Progenitor cell of endocrine pancreas (in vitro differentiated cells): Measurements from ENCODE around the gene KBTBD13. TPM values are rescaled to one million over a fixed set of nuclear protein-coding genes. Genes with fewer than 3 reads are reported as not detected.

Experiments
- DNase-seq: peaks from one replicate; pipeline ENCODE4 v3.0.0; 2021; ENCODE audit warnings: low spot score; ENCODE audit not compliant: unreplicated experiment
- H3K27ac Mint-ChIP-seq: 2 replicates; pipeline ENCODE4 v1.8.0; 2021; ENCODE audit warnings: mild to moderate bottlenecking, moderate library complexity, mixed read lengths
- H3K27me3 Mint-ChIP-seq: 2 replicates; pipeline ENCODE4 v1.8.0; 2021; ENCODE audit warnings: mixed read lengths
- H3K36me3 Mint-ChIP-seq: 2 replicates; pipeline ENCODE4 v1.8.0; 2022; ENCODE audit warnings: mixed read lengths; ENCODE audit not compliant: insufficient read depth
- H3K4me1 Mint-ChIP-seq: 2 replicates; pipeline ENCODE4 v1.8.0; 2021; ENCODE audit warnings: low read depth, mixed read lengths
- H3K4me3 Mint-ChIP-seq: 2 replicates; pipeline ENCODE4 v1.8.0; 2021; ENCODE audit warnings: low read depth, mild to moderate bottlenecking, moderate library complexity, mixed read lengths
- H3K9me3 Mint-ChIP-seq: 2 replicates; pipeline ENCODE4 v1.8.0; 2021; ENCODE audit warnings: low read depth, mixed read lengths
- CTCF ChIP-seq: fragments of 200-600 bp; sonication (generic); IDR thresholded peaks from one replicate; pipeline ENCODE4 v1.5.0; 2021; ENCODE audit warnings: antibody characterized with exemption, mild to moderate bottlenecking; ENCODE audit not compliant: unreplicated experiment
- total RNA-seq: library from RNA; stranded (reverse); gene quantifications from 2 replicates; pipeline ENCODE4 v1.2.1, GENCODE V29; 2021

The KBTBD13 gene
- total RNA-seq, 1 donor from 2014 or later, result not detected

GRCh38 chr15:65110676-65111292 lies 34.2 kb downstream of the KBTBD13 start:
- Mint-ChIP-seq H3K4me1 (no peaks in the 10 kb centered on the region), H3K9me3 (no peaks in the 10 kb centered on the region), H3K27me3 (no peaks in the 10 kb centered on the region), H3K27ac (no peak overlapping the region), H3K4me3 (no peak overlapping the region), H3K36me3 (peaks cover 14% of the 10 kb centered on the region)
- TF ChIP-seq CTCF, result no peak
- no peak for DNase-seq

- peaks cover 26% of the 10 kb centered on the region for H3K36me3 Mint-ChIP-seq
- peak within 1 kb of the TSS; percentile 5 for H3K27ac Mint-ChIP-seq
- no peak for TF ChIP-seq CTCF
Observed at GRCh38 chr15:65115086-65115485, 38.5 kb downstream of the KBTBD13 start, which contains the start of gene UBAP1L. Gene UBAP1L (minus strand): TSS chr15:65115200. CDS start chr15:65106215, 8,985 bp downstream.

GRCh38 chr15:65115542-65115941 lies 39.0 kb downstream of the KBTBD13 start:
- no peaks in the 10 kb centered on the region for H3K4me1 Mint-ChIP-seq
- H3K4me3 Mint-ChIP-seq, result no peak overlapping the region
- no peaks in the 10 kb centered on the region for H3K27me3 Mint-ChIP-seq
- no peaks in the 10 kb centered on the region for H3K9me3 Mint-ChIP-seq
- no peak for TF ChIP-seq CTCF
- DNase-seq, result no peak
- H3K36me3 Mint-ChIP-seq, result peaks cover 26% of the 10 kb centered on the region
- H3K27ac Mint-ChIP-seq, result peak overlapping the region; percentile 5

More at GRCh38 chr15:65115086-65115485, 38.5 kb downstream of the KBTBD13 start, which contains the start of gene UBAP1L:
- H3K4me3 Mint-ChIP-seq, result no peak within 1 kb of the TSS
- DNase-seq, result no peak
- no peaks in the 10 kb centered on the region for H3K9me3 Mint-ChIP-seq
- no peaks in the 10 kb centered on the region for H3K4me1 Mint-ChIP-seq
- H3K27me3 Mint-ChIP-seq, result no peaks in the 10 kb centered on the region

Other genes with a start within 250 kb of the KBTBD13 start
- gene PLEKHO2, start 234.8 kb upstream of the KBTBD13 start, total RNA-seq, result 9.1 and 9.6 TPM in 2 replicates
- 1.4 and 2.0 TPM in 2 replicates for gene ANKDD1A, start 164.8 kb upstream of the KBTBD13 start, total RNA-seq
- gene SPG21, start 86.8 kb upstream of the KBTBD13 start, total RNA-seq, result 101 and 103 TPM in 2 replicates
- gene MTFMT, start 47.1 kb upstream of the KBTBD13 start, total RNA-seq, result 14.0 and 19.4 TPM in 2 replicates
- gene SLC51B, start 31.4 kb upstream of the KBTBD13 start, total RNA-seq, result not detected in 2 replicates
- gene RASL12, start 8.8 kb upstream of the KBTBD13 start, total RNA-seq, result 0.38 and 0.40 TPM in 2 replicates
- 5.8 and 6.2 TPM in 2 replicates for gene UBAP1L, start 38.5 kb downstream of the KBTBD13 start, total RNA-seq
- 32.6 and 34.4 TPM in 2 replicates for gene PDCD7, start 57.1 kb downstream of the KBTBD13 start, total RNA-seq
- gene CLPX, start 108.6 kb downstream of the KBTBD13 start, total RNA-seq, result 52.1 and 56.2 TPM in 2 replicates
- 0.22 and 0.29 TPM in 2 replicates for gene CILP, start 134.7 kb downstream of the KBTBD13 start, total RNA-seq
- 10.5 and 12.6 TPM in 2 replicates for gene PARP16, start 210.1 kb downstream of the KBTBD13 start, total RNA-seq
- gene RNU5A-1, start 219.3 kb downstream of the KBTBD13 start, total RNA-seq, result not detected in 2 replicates
- gene RNU5B-1, start 227.9 kb downstream of the KBTBD13 start, total RNA-seq, result 41.3 and 48.7 TPM in 2 replicates